Neural cell (in vitro differentiated cells): ENCODE measurements around the gene COL27A1.

Experiments
- CTCF ChIP-seq: fragments of 450-650 bp; IDR thresholded peaks from 2 replicates; pipeline ENCODE4 v1.5.1; 2014; ENCODE audit warnings: antibody characterized with exemption, mild to moderate bottlenecking, moderate library complexity; ENCODE audit not compliant: poor library complexity, severe bottlenecking
- EP300 ChIP-seq: fragments of 450-650 bp; conservative IDR thresholded peaks from 2 replicates; pipeline ENCODE4 v1.6.1; 2014; ENCODE audit warnings: antibody characterized with exemption, mild to moderate bottlenecking, moderate library complexity; ENCODE audit not compliant: poor library complexity, severe bottlenecking
- EZH2 ChIP-seq: fragments of 200-600, 300-800 bp; shearing (Covaris generic), sonication (generic); IDR thresholded peaks from 2 replicates; pipeline ENCODE4 v1.6.1; 2014; ENCODE audit warnings: antibody characterized with exemption, low read length, borderline replicate concordance, mild to moderate bottlenecking; ENCODE audit not compliant: insufficient read depth, poor library complexity, severe bottlenecking
- MXI1 ChIP-seq: fragments of 450-650 bp; conservative IDR thresholded peaks from 2 replicates; pipeline ENCODE4 v1.6.1; 2014; ENCODE audit warnings: antibody characterized with exemption, mild to moderate bottlenecking; ENCODE audit not compliant: poor library complexity, severe bottlenecking
- REST ChIP-seq: IDR thresholded peaks from 2 replicates; pipeline ENCODE4 v1.6.1; 2012; ENCODE audit warnings: borderline replicate concordance
- TAF1 ChIP-seq: IDR thresholded peaks from 2 replicates; pipeline ENCODE4 v1.6.1; 2012; ENCODE audit warnings: low read depth

DNA sequence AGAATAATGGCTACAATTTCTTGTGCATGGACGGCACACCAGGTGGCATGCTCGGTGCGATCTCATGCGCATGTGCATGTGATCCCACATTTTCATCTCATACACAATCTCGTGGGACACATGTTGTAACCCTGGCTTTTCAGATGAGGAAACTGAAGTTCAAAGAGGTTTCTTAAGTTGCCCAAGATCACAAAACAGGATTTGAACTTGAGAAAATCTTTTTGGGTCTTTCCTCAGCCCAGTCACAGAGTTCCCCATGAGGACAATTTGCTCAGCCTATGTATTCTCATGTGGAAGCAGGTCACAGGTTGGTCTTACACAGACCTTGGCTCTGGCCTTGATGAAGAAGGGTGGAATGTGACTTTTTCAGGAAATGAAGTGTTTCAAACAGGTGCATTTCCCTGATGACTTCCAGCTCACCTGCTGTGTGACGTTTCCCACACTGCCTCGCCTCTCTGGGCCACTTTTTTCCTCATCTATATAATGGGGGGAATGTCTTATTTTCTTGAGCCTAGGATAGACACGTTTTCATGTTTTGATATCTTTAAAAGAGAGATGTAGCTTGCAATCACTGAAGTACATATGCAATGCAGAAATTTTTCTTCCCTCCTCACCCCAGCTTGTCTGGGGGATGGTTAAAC lies 160.5 kb downstream of the COL27A1 start:
- no peak for TF ChIP-seq TAF1
- no peak for TF ChIP-seq CTCF
- no peak for TF ChIP-seq EZH2
- TF ChIP-seq MXI1, result no peak
- TF ChIP-seq EP300, result no peak
- TF ChIP-seq REST, result no peak
